ENCODE data around the gene STK32A. TPM values are rescaled to one million over a fixed set of nuclear protein-coding genes. Genes with fewer than 3 reads are reported as not detected.

Gene STK32A
- total RNA-seq, 1 donor from 2014 or later, result 5.3 TPM

DNA sequence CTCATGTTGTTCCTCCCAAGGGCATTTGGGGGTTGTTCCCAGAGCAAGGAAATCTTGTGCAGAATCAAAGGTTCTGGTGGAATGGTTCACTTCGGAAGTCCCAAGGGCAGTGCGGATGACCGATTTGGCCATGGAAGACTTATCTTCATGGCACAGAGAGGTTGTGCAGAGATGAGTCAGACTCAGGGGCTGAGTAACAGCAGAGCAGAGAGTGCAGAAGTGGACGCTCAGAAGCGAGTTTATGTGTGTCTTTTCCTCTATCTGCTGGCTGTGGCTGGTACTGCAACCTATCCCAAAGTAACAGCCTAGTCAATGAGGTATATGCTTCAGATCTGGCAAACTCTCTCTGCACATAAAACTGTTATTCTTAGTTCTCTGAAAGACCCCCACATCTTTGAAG lies 157.0 kb downstream of the STK32A start:
- Mint-ChIP-seq H3K9me3 (no peaks in the 10 kb centered on the region), H3K27me3 (peaks cover 3% of the 10 kb centered on the region), H3K27ac (no peak overlapping the region), H3K4me1 (ENCODE audit: unreplicated experiment) (no peaks in the 10 kb centered on the region), H3K36me3 (peaks cover 3% of the 10 kb centered on the region), H3K4me3 (no peak overlapping the region)
- TF ChIP-seq, protein P1, sequence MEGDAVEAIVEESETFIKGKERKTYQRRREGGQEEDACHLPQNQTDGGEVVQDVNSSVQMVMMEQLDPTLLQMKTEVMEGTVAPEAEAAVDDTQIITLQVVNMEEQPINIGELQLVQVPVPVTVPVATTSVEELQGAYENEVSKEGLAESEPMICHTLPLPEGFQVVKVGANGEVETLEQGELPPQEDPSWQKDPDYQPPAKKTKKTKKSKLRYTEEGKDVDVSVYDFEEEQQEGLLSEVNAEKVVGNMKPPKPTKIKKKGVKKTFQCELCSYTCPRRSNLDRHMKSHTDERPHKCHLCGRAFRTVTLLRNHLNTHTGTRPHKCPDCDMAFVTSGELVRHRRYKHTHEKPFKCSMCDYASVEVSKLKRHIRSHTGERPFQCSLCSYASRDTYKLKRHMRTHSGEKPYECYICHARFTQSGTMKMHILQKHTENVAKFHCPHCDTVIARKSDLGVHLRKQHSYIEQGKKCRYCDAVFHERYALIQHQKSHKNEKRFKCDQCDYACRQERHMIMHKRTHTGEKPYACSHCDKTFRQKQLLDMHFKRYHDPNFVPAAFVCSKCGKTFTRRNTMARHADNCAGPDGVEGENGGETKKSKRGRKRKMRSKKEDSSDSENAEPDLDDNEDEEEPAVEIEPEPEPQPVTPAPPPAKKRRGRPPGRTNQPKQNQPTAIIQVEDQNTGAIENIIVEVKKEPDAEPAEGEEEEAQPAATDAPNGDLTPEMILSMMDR (conservative IDR thresholded peaks at IDR 0.05), result peak; percentile 66
- no peak for DNase-seq (ENCODE audit: extremely low spot score, unreplicated experiment)

DNA sequence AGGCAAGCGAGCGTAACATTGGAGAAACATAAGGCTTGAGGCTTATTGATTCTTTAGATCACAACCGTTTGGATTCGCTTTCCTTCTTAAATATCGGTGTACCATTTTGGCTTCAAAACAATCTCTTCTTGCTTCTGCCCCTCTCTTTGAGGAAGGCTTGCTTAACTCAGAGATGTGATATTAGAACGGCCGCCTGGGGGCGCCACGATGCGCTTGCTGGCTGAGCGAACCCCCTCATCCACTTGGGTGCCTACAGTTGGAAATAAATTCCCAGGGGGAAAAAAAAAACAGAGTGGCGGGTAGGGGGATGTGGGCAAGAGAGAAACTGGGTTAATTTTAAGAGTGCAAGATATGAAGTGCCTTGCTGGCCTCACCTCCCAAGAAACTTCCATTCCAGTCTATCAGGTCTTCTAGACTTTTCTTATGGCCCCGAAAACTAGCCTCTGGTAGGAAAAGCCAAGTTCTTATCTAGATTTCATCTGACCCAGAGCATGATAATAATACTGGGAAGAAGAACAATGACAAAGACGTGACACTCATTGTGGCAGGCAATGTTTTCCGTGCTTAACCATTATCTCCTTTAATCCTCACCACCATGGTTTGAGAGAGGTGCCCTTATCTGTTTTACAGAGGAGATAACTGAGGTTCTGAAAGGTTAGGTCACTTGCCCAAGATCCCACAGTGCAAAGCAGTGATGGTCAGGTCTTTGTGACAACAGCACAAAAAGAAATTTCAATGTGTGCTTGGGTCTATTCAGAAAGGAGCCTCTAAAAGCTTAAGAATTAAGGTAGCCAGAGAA lies 159.2 kb downstream of the STK32A start:
- Mint-ChIP-seq H3K27ac (no peak overlapping the region), H3K36me3 (peaks cover 8% of the 10 kb centered on the region), H3K9me3 (no peaks in the 10 kb centered on the region), H3K4me1 (ENCODE audit: unreplicated experiment) (no peaks in the 10 kb centered on the region), H3K27me3 (peaks cover 3% of the 10 kb centered on the region), H3K4me3 (no peak overlapping the region)
- DNase-seq (ENCODE audit: extremely low spot score, unreplicated experiment), result no peak
- TF ChIP-seq, protein P1 (conservative IDR thresholded peaks at IDR 0.05), result no peak

- Mint-ChIP-seq H3K4me1 (ENCODE audit: unreplicated experiment) (no peaks in the 10 kb centered on the region), H3K4me3 (no peak overlapping the region), H3K27me3 (peaks cover 3% of the 10 kb centered on the region), H3K27ac (no peak overlapping the region), H3K9me3 (no peaks in the 10 kb centered on the region), H3K36me3 (peaks cover 8% of the 10 kb centered on the region)
- DNase-seq (ENCODE audit: extremely low spot score, unreplicated experiment), result no peak
- TF ChIP-seq, protein P1 (conservative IDR thresholded peaks at IDR 0.05), result no peak
These were observed 161.4 kb downstream of the STK32A start for GRCh38 chr5:147396070-147396823.

GRCh38 chr5:147397616-147398015 lies 162.8 kb downstream of the STK32A start:
- Mint-ChIP-seq H3K9me3 (no peaks in the 10 kb centered on the region), H3K27ac (no peak overlapping the region), H3K4me3 (no peak overlapping the region), H3K36me3 (peaks cover 8% of the 10 kb centered on the region), H3K4me1 (ENCODE audit: unreplicated experiment) (no peaks in the 10 kb centered on the region), H3K27me3 (no peaks in the 10 kb centered on the region)
- DNase-seq (ENCODE audit: extremely low spot score, unreplicated experiment), result no peak
- TF ChIP-seq, protein P1 (conservative IDR thresholded peaks at IDR 0.05), result no peak

- Mint-ChIP-seq H3K36me3 (peaks cover 13% of the 10 kb centered on the region), H3K4me1 (ENCODE audit: unreplicated experiment) (no peaks in the 10 kb centered on the region), H3K9me3 (no peaks in the 10 kb centered on the region), H3K27me3 (no peaks in the 10 kb centered on the region), H3K4me3 (no peak overlapping the region), H3K27ac (no peak overlapping the region)
- no peak for DNase-seq (ENCODE audit: extremely low spot score, unreplicated experiment)
- TF ChIP-seq, protein P1 (conservative IDR thresholded peaks at IDR 0.05), result no peak
These were observed 164.0 kb downstream of the STK32A start for GRCh38 chr5:147398860-147399259.
